ENCODE results near the gene STARD8.

- TF ChIP-seq POLR2A (IDR thresholded peaks at IDR 0.05) (no peak), CTCF (IDR thresholded peaks at IDR 0.05) (no peak)
Observed at GRCh38 chrX:68750316-68750715, 102.8 kb downstream of the STARD8 start.

All from testis (tissue), 2 donors.